Neuronal stem cell (in vitro differentiated cells): ENCODE measurements around the gene PPM1D. TPM values are rescaled to one million over a fixed set of nuclear protein-coding genes. Genes with fewer than 3 reads are reported as not detected.
"Not testable (repeated sequence)": the region's sequence is repeated elsewhere in the genome, so short reads cannot be mapped to it uniquely, and the experiment has no call there.

Experiments used
- DNase-seq: peaks from one replicate; pipeline ENCODE4 v3.0.0-alpha.2; 2013; ENCODE audit warnings: low spot score
- H2AFZ ChIP-seq: one replicate; pipeline ENCODE4 v1.6.1; 2013; ENCODE audit warnings: mild to moderate bottlenecking, low read length, inconsistent platforms
- H2AK5ac ChIP-seq: 2 replicates; pipeline ENCODE4 v1.6.1; 2013; ENCODE audit warnings: low read depth, mild to moderate bottlenecking, inconsistent platforms, low read length, moderate library complexity, mixed read lengths
- H2BK120ac ChIP-seq: 2 replicates; pipeline ENCODE4 v1.6.1; 2013; ENCODE audit warnings: low read depth, mild to moderate bottlenecking, inconsistent platforms, low read length, moderate library complexity, mixed read lengths
- H2BK12ac ChIP-seq: one replicate; pipeline ENCODE4 v1.6.1; 2013; ENCODE audit warnings: low read length, inconsistent platforms
- H2BK15ac ChIP-seq: 2 replicates; pipeline ENCODE4 v1.6.1; 2013; ENCODE audit warnings: mild to moderate bottlenecking, low read length, inconsistent platforms, mixed read lengths
- H2BK5ac ChIP-seq: one replicate; pipeline ENCODE4 v1.6.1; 2013; ENCODE audit warnings: inconsistent platforms, mild to moderate bottlenecking, low read length, moderate library complexity
- H3K14ac ChIP-seq: one replicate; pipeline ENCODE4 v1.6.1; 2013; ENCODE audit warnings: low read length, inconsistent platforms
- H3K18ac ChIP-seq: 2 replicates; pipeline ENCODE4 v1.6.1; 2013; ENCODE audit warnings: low read length, inconsistent platforms
- H3K23ac ChIP-seq: 2 replicates; pipeline ENCODE4 v1.6.1; 2013; ENCODE audit warnings: low read depth, mild to moderate bottlenecking, mixed read lengths, low read length, inconsistent platforms; ENCODE audit not compliant: poor library complexity
- H3K27ac ChIP-seq: replicated peaks from 3 replicates; pipeline ENCODE4 v1.5.1; 2013; ENCODE audit warnings: low read length, inconsistent platforms
- H3K27me3 ChIP-seq, 3 experiments: 2 replicates each; pipeline ENCODE4 v1.6.1; 2013; ENCODE audit warnings: low read length in 3 of 3, mild to moderate bottlenecking in 2 of 3, inconsistent platforms in 1 of 3, low read depth in 1 of 3, mixed read lengths in 1 of 3, moderate library complexity in 1 of 3; ENCODE audit not compliant: control insufficient read depth in 3 of 3, insufficient read depth in 3 of 3
- H3K36me3 ChIP-seq, 2 donors: replicated peaks in 1 of 2; 2 replicates each; pipeline ENCODE4 v1.6.1; 2013; ENCODE audit warnings: low read length in 2 of 2; ENCODE audit not compliant: control insufficient read depth in 2 of 2, insufficient read depth in 2 of 2
- H3K4ac ChIP-seq: 2 replicates; pipeline ENCODE4 v1.6.1; 2013; ENCODE audit warnings: inconsistent platforms, mild to moderate bottlenecking, low read length, moderate library complexity
- H3K4me1 ChIP-seq, 2 donors: 1 replicate in 1 of 2; 2 replicates in 1 of 2; pipeline ENCODE4 v1.6.1; 2013; ENCODE audit warnings: low read length in 2 of 2, low read depth in 1 of 2; ENCODE audit not compliant: control insufficient read depth in 2 of 2, insufficient read depth in 1 of 2
- H3K4me2 ChIP-seq: one replicate; pipeline ENCODE4 v1.6.1; 2013; ENCODE audit warnings: mild to moderate bottlenecking, low read length, inconsistent platforms; ENCODE audit not compliant: insufficient read depth, poor library complexity, severe bottlenecking
- H3K4me3 ChIP-seq, 2 donors: 2 replicates each; pipeline ENCODE4 v1.5.1; 2013; ENCODE audit warnings: low read length in 2 of 2, mild to moderate bottlenecking in 2 of 2, inconsistent platforms in 1 of 2, moderate library complexity in 1 of 2
- H3K79me1 ChIP-seq: one replicate; pipeline ENCODE4 v1.6.1; 2013; ENCODE audit warnings: low read depth, mild to moderate bottlenecking, inconsistent platforms, low read length, moderate library complexity
- H3K9ac ChIP-seq: one replicate; pipeline ENCODE4 v1.6.1; 2013; ENCODE audit warnings: mild to moderate bottlenecking, low read depth, low read length, inconsistent platforms; ENCODE audit not compliant: poor library complexity
- H3K9me3 ChIP-seq, 2 donors: replicated peaks in 1 of 2; 2 replicates each; pipeline versions ENCODE3 to v1.6.1; 2013; ENCODE audit warnings: low read length in 2 of 2, mild to moderate bottlenecking in 2 of 2, inconsistent platforms in 1 of 2, low read depth in 1 of 2, mixed read lengths in 1 of 2, moderate library complexity in 1 of 2; ENCODE audit not compliant: control insufficient read depth in 2 of 2, insufficient read depth in 1 of 2
- H4K8ac ChIP-seq: one replicate; pipeline ENCODE4 v1.6.1; 2013; ENCODE audit warnings: low read depth, mild to moderate bottlenecking, inconsistent platforms, low read length, moderate library complexity
- H4K91ac ChIP-seq: one replicate; pipeline ENCODE4 v1.6.1; 2013; ENCODE audit warnings: low read length, low read depth, mild to moderate bottlenecking, inconsistent platforms; ENCODE audit not compliant: poor library complexity
- WGBS, 2 donors: extraction: QIAGEN DNeasy Blood & Tissue Kit; methylation state at CpG; one replicate each; pipeline ENCODE4 v1.1.7; 2013; ENCODE audit warnings: missing lambda C conversion rate in 2 of 2, mixed read lengths in 1 of 2; ENCODE audit not compliant: insufficient read length in 2 of 2, insufficient replicate concordance in 1 of 2; ENCODE audit errors: extremely low coverage in 2 of 2; 5-methylcytosine and 5-hydroxymethylcytosine counted together
- polyA plus RNA-seq, 2 experiments: library from polyadenylated mRNA; stranded (reverse); fragments of 200-250 nt; gene quantifications; one replicate each; pipeline ENCODE4 v1.2.3, GENCODE V29; 2013

PPM1D gene
- polyA plus RNA-seq (2013, experiment 1 of 2): 13.7 TPM
- polyA plus RNA-seq (2013, experiment 2 of 2): 13.8 TPM

- peak; percentile 99 for DNase-seq
- peak within 1 kb of the TSS; percentile 100 for H3K18ac ChIP-seq
- no CpG with 5 or more reads among the region's 83 CpGs for WGBS, 2 donors
- peak within 1 kb of the TSS; percentile 1 for H3K4ac ChIP-seq
- no peaks in the 10 kb centered on the region for H3K9me3 ChIP-seq
- H2BK15ac ChIP-seq: peak within 1 kb of the TSS; percentile 86
- peak within 1 kb of the TSS; percentile 82 for H3K4me2 ChIP-seq
- H4K91ac ChIP-seq: no peak within 1 kb of the TSS
- peak within 1 kb of the TSS; percentile 95 for H3K23ac ChIP-seq
- H4K8ac ChIP-seq: no peak within 1 kb of the TSS
- no peak within 1 kb of the TSS for H2BK120ac ChIP-seq
- peak within 1 kb of the TSS; percentile 97 for H2BK5ac ChIP-seq
- H2AFZ ChIP-seq: peak within 1 kb of the TSS; percentile 93
- no peak within 1 kb of the TSS for H2BK12ac ChIP-seq
- H3K4me3 ChIP-seq: peak within 1 kb of the TSS; percentile 85 to 91
- peaks cover 1 to 2% of the 10 kb centered on the region in 2 donors for H3K4me1 ChIP-seq
- peak within 1 kb of the TSS; percentile 100 for H3K27ac ChIP-seq
- peaks cover 0 to 6% of the 10 kb centered on the region in 2 donors for H3K36me3 ChIP-seq
- peak within 1 kb of the TSS; percentile 33 for H2AK5ac ChIP-seq
- peaks cover 7% of the 10 kb centered on the region for H3K79me1 ChIP-seq
- peak within 1 kb of the TSS; percentile 94 for H3K9ac ChIP-seq
- no peaks in the 10 kb centered on the region for H3K27me3 ChIP-seq
- H3K14ac ChIP-seq: peak within 1 kb of the TSS; percentile 49
These were observed at the start of gene PPM1D for GRCh38 chr17:60599620-60600489. Gene PPM1D, plus strand, starts transcription at chr17:60600193. Its CDS starts 222 bp downstream, at chr17:60600415.

GRCh38 chr17:60552255-60552654, 47.7 kb upstream of the PPM1D start:
- not testable (repeated sequence) for H3K4me2 ChIP-seq, H2BK12ac ChIP-seq, H2BK120ac ChIP-seq, H3K4me1 ChIP-seq, H3K4ac ChIP-seq, H3K36me3 ChIP-seq, H3K27me3 ChIP-seq, H4K91ac ChIP-seq, H3K4me3 ChIP-seq, H3K79me1 ChIP-seq, H3K18ac ChIP-seq, H3K9ac ChIP-seq, H2AK5ac ChIP-seq, H2BK5ac ChIP-seq, DNase-seq, H3K14ac ChIP-seq, H2BK15ac ChIP-seq, H4K8ac ChIP-seq, H2AFZ ChIP-seq, H3K27ac ChIP-seq, H3K23ac ChIP-seq
- H3K9me3 ChIP-seq: peaks cover 7 to 11% of the 10 kb centered on the region in 2 donors
- WGBS, 2 donors: no CpG with 5 or more reads among the region's 13 CpGs

GRCh38 chr17:60554377-60554788, 45.6 kb upstream of the PPM1D start:
- Histone ChIP-seq H3K4me1 (no peaks in the 10 kb centered on the region), H3K4me2 (no peak overlapping the region), H3K79me1 (no peaks in the 10 kb centered on the region), H4K8ac (no peak overlapping the region), H2BK5ac (no peak overlapping the region), H3K18ac (no peak overlapping the region), H3K27ac (no peak overlapping the region), H3K14ac (no peak overlapping the region), H4K91ac (no peak overlapping the region), H2AFZ (no peak overlapping the region), H3K27me3 (no peaks in the 10 kb centered on the region), H3K36me3 (peaks cover 0 to 4% of the 10 kb centered on the region in 2 donors), H3K4ac (no peak overlapping the region), H2BK120ac (no peak overlapping the region), H2AK5ac (no peak overlapping the region), H3K9ac (no peak overlapping the region), H3K4me3 (no peak overlapping the region), H2BK15ac (no peak overlapping the region), H2BK12ac (no peak overlapping the region), H3K9me3 (peaks cover 14 to 24% of the 10 kb centered on the region in 2 donors), H3K23ac (no peak overlapping the region)
- WGBS, 2 donors: no CpG with 5 or more reads among the region's 2 CpGs
- no peak for DNase-seq

- Histone ChIP-seq H3K23ac (no peak overlapping the region), H4K8ac (no peak overlapping the region), H3K4me1 (no peaks in the 10 kb centered on the region), H3K18ac (no peak overlapping the region), H2AFZ (no peak overlapping the region), H2AK5ac (no peak overlapping the region), H3K4me2 (no peak overlapping the region), H2BK120ac (no peak overlapping the region), H3K14ac (no peak overlapping the region), H3K4me3 (no peak overlapping the region), H2BK15ac (no peak overlapping the region), H3K27ac (no peak overlapping the region), H3K9ac (no peak overlapping the region), H2BK5ac (no peak overlapping the region), H3K9me3 (peaks cover 14 to 24% of the 10 kb centered on the region in 2 donors), H2BK12ac (no peak overlapping the region), H3K4ac (no peak overlapping the region), H4K91ac (no peak overlapping the region), H3K27me3 (no peaks in the 10 kb centered on the region), H3K79me1 (no peaks in the 10 kb centered on the region), H3K36me3 (peaks cover 0 to 4% of the 10 kb centered on the region in 2 donors)
- no CpG with 5 or more reads among the region's 4 CpGs for WGBS, 2 donors
- DNase-seq: no peak
These were observed 44.2 kb upstream of the PPM1D start for GRCh38 chr17:60555786-60556185.
